K562 (cell line): ENCODE results near the gene NPAS3. TPM values are rescaled to one million over a fixed set of nuclear protein-coding genes. Genes with fewer than 3 reads are reported as not detected.

Source experiments
- ATAC-seq: fragments of 200-7000 bp; cut with Tn5 transposase; 3 replicates; pipeline ENCODE4 v1.9.1; 2020; ENCODE audit warnings: moderate library complexity
- BruUV-seq: library from RNA; stranded (reverse); fragments of 400-500 nt; replicated peaks from 2 replicates; lab custom pipeline; 2021; lab: Mats Ljungman, UMichigan
- CTCF ChIA-PET: fragments of 300-600 bp; formaldehyde crosslinking; extraction: SDS; loops from one replicate; lab custom pipeline; 2021; ENCODE audit warnings: low intra/inter-chr PET ratio; lab: Yijun Ruan, JAX
- POLR2A ChIA-PET: fragments of 300-600, 350-650 bp; sonication (Branson Sonifier 250); formaldehyde crosslinking; extraction: SDS; loops from one replicate; lab custom pipeline; 2021; ENCODE audit warnings: antibody characterized with exemption, inconsistent platforms; lab: Yijun Ruan, JAX
- DNase-seq, 4 experiments: peaks; one replicate each; pipeline versions ENCODE4 v3.0.0 to v3.0.0-alpha.2; 2011 to 2018; ENCODE audit warnings: low spot score in 3 of 4, mixed read lengths in 3 of 4; ENCODE audit errors: extremely low read depth in 1 of 4
- FAIRE-seq: peaks from 2 replicates; lab custom pipeline; 2011; peaks lifted over from hg19 to GRCh38; lab: Jason Lieb, UNC
- H2AFZ ChIP-seq: 2 replicates; pipeline ENCODE4 v1.6.0; 2011; ENCODE audit warnings: low read depth, low read length, control low read depth, inconsistent platforms
- H3K27ac ChIP-seq: fragments of 200-600 bp; 3 replicates; pipeline ENCODE4 v1.8.0; 2011; ENCODE audit warnings: low read depth, mild to moderate bottlenecking, control low read depth, inconsistent platforms, low read length, moderate library complexity, mixed read lengths; ENCODE audit errors: extremely low read depth
- H3K27me3 ChIP-seq, 2 experiments: fragments of 300-600 bp in 1 of 2; 2 replicates in 1 of 2; 3 replicates in 1 of 2; pipeline versions ENCODE4 v1.6.0 to v1.8.0; 2011; ENCODE audit warnings: inconsistent platforms in 2 of 2, low read length in 2 of 2, mild to moderate bottlenecking in 1 of 2, mixed read lengths in 1 of 2, moderate library complexity in 1 of 2; ENCODE audit not compliant: control insufficient read depth in 2 of 2, insufficient read depth in 2 of 2
- H3K36me3 ChIP-seq: fragments of 300-600 bp; 3 replicates; pipeline ENCODE4 v1.8.0; 2011; ENCODE audit warnings: mild to moderate bottlenecking, low read length, inconsistent platforms; ENCODE audit not compliant: control insufficient read depth, insufficient read depth
- H3K4me1 ChIP-seq, 2 experiments: fragments of 200-600 bp in 1 of 2; replicated peaks in 1 of 2; 2 replicates in 1 of 2; 3 replicates in 1 of 2; pipeline versions ENCODE4 v1.5.1 to v1.8.0; 2011; ENCODE audit warnings: inconsistent platforms in 2 of 2, low read length in 2 of 2, mild to moderate bottlenecking in 1 of 2, mixed read lengths in 1 of 2, moderate library complexity in 1 of 2; ENCODE audit not compliant: control insufficient read depth in 2 of 2, insufficient read depth in 2 of 2
- H3K4me2 ChIP-seq: 2 replicates; pipeline ENCODE4 v1.6.1; 2011; ENCODE audit warnings: low read length, control low read depth, inconsistent platforms, mixed read lengths; ENCODE audit not compliant: insufficient read depth
- H3K4me3 ChIP-seq: fragments of 200-600 bp; sonication (generic), shearing (Covaris generic); 2 replicates; pipeline ENCODE4 v1.5.1; 2016; ENCODE audit warnings: control low read depth, inconsistent platforms
- H3K79me2 ChIP-seq: fragments of 200-600 bp; 3 replicates; pipeline ENCODE4 v1.8.0; 2011; ENCODE audit warnings: low read length, inconsistent platforms; ENCODE audit not compliant: control insufficient read depth, insufficient read depth
- H3K9ac ChIP-seq, 2 experiments: 2 replicates each; pipeline versions ENCODE4 v1.6.0 to v1.6.1; 2011; ENCODE audit warnings: low read depth in 2 of 2, low read length in 2 of 2, control low read depth in 1 of 2, inconsistent platforms in 1 of 2, mild to moderate bottlenecking in 1 of 2, mixed read lengths in 1 of 2; ENCODE audit not compliant: insufficient read depth in 1 of 2
- H3K9me1 ChIP-seq: one replicate; pipeline ENCODE4 v1.6.0; 2011; ENCODE audit warnings: inconsistent platforms, mild to moderate bottlenecking, low read length, moderate library complexity; ENCODE audit not compliant: control insufficient read depth, insufficient read depth
- H3K9me3 ChIP-seq: replicated peaks from 2 replicates; pipeline ENCODE4 v1.5.1; 2011; ENCODE audit warnings: low read depth, low read length, inconsistent platforms; ENCODE audit not compliant: control insufficient read depth, insufficient read depth
- H4K20me1 ChIP-seq: replicated peaks from 2 replicates; pipeline ENCODE4 v1.6.1; 2011; ENCODE audit warnings: low read length, inconsistent platforms, mixed read lengths; ENCODE audit not compliant: control insufficient read depth, insufficient read depth
- CHAMP1 ChIP-seq: fragments of 450-650 bp; IDR thresholded peaks from 2 replicates; pipeline ENCODE4 v1.6.1; 2016; ENCODE audit warnings: mild to moderate bottlenecking
- SAP30 ChIP-seq: fragments of 200-600 bp; sonication (generic); IDR thresholded peaks from 2 replicates; pipeline ENCODE4 v1.6.1; 2012; ENCODE audit warnings: borderline replicate concordance, low read depth, mild to moderate bottlenecking, moderate library complexity, low read length, control low read depth, inconsistent platforms; ENCODE audit not compliant: insufficient read depth, poor library complexity, severe bottlenecking
- WGBS: fragments of 100-300 bp; shearing (Covaris generic); methylation state at CpG from one replicate; pipeline ENCODE4 v1.1.6; 2016; ENCODE audit warnings: low coverage, mixed read lengths; ENCODE audit not compliant: insufficient coverage; ENCODE audit errors: missing lambda C conversion rate; 5-methylcytosine and 5-hydroxymethylcytosine counted together
- in situ Hi-C: fragments of 300-500 bp; cut with MboI; formaldehyde crosslinking; loops from 4 replicates; pipeline ENCODE4 v1.15.0; 2018; ENCODE audit warnings: inconsistent platforms, mixed read lengths
- intact Hi-C: fragments of 100-400 bp; cut with micrococcal nuclease; formaldehyde crosslinking; loops from 2 replicates; pipeline ENCODE4 v1.14.2; 2022
- polyA plus RNA-seq, 8 experiments: library from polyadenylated mRNA; depleted of rRNA in 4 of 8; stranded (reverse) in 5 of 8; unstranded in 3 of 8; fragments of >200 nt; fragmentation: Nextera tagmentation in 2 of 8; fragmentation: Illumina TruSeq in 1 of 8; extraction: Ambion mirVana in 2 of 8; extraction: Trizol in 1 of 8; gene quantifications; 2 replicates each; pipeline versions ENCODE4 v1.2.1 to v1.2.3, GENCODE V29; 2011 to 2014; ENCODE audit warnings: inconsistent platforms in 1 of 8, missing spikeins in 1 of 8
- total RNA-seq, 7 experiments: library from RNA; depleted of rRNA in 6 of 7; stranded (reverse); fragments of >200 nt in 6 of 7; fragmentation: Illumina TruSeq in 2 of 7; extraction: Trizol in 2 of 7; gene quantifications; 2 replicates each; pipeline versions ENCODE4 v1.2.1 to v1.2.3, GENCODE V29; 2011 to 2021; ENCODE audit warnings: low replicate concordance in 1 of 7
- TF ChIP-seq, protein P1 (sequence below), 3 experiments: IDR thresholded peaks in 2 of 3; conservative IDR thresholded peaks in 1 of 3; 2 replicates each; pipeline ENCODE4 v1.5.1; 2011 to 2012; ENCODE audit warnings: low read length in 3 of 3, mild to moderate bottlenecking in 3 of 3, control low read depth in 2 of 3, improper control_type of control experiment in 1 of 3, inconsistent platforms in 1 of 3, low read depth in 1 of 3, mixed read lengths in 1 of 3, moderate library complexity in 1 of 3; ENCODE audit not compliant: insufficient read depth in 2 of 3

NPAS3 gene
- total and polyA plus RNA-seq, 9 of the 15 experiments (the other 6 are each of a cell fraction or from before 2014, with no cell fraction given) = 0.04 TPM; not detected in 8

- H3K36me3 ChIP-seq = no peaks in the 10 kb centered on the region
- FAIRE-seq = no peak
- TF ChIP-seq, protein P1, sequence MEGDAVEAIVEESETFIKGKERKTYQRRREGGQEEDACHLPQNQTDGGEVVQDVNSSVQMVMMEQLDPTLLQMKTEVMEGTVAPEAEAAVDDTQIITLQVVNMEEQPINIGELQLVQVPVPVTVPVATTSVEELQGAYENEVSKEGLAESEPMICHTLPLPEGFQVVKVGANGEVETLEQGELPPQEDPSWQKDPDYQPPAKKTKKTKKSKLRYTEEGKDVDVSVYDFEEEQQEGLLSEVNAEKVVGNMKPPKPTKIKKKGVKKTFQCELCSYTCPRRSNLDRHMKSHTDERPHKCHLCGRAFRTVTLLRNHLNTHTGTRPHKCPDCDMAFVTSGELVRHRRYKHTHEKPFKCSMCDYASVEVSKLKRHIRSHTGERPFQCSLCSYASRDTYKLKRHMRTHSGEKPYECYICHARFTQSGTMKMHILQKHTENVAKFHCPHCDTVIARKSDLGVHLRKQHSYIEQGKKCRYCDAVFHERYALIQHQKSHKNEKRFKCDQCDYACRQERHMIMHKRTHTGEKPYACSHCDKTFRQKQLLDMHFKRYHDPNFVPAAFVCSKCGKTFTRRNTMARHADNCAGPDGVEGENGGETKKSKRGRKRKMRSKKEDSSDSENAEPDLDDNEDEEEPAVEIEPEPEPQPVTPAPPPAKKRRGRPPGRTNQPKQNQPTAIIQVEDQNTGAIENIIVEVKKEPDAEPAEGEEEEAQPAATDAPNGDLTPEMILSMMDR (IDR thresholded peaks at IDR 0.05 in 2 of 3, conservative IDR thresholded peaks at IDR 0.05 in 1 of 3; ENCODE audit: insufficient read depth in 2 of 3, low read depth in 1 of 3, low read length in 3 of 3) = no peak
- TF ChIP-seq CHAMP1 (no peak), SAP30 (no peak)
- TF ChIP-seq, all 486 proteins: peak for 0
- Histone ChIP-seq H2AFZ (no peak overlapping the region), H3K79me2 (no peaks in the 10 kb centered on the region), H3K9me1 (no peaks in the 10 kb centered on the region), H4K20me1 (no peaks in the 10 kb centered on the region), H3K4me2 (no peak overlapping the region), H3K27ac (no peak overlapping the region), H3K9me3 (no peaks in the 10 kb centered on the region), H3K4me3 (no peak overlapping the region), H3K27me3 (no peaks in the 10 kb centered on the region), H3K4me1 (peaks cover 0 to 5% of the 10 kb centered on the region in 2 experiments; a peak in 3 of 5 replicates), H3K9ac (no peak overlapping the region)
- 75% methylated on average over 2 of the region's 3 CpGs for WGBS
- DNase-seq = no peak
- BruUV-seq = no TSS peak
- in situ Hi-C loops (loop anchor here (10.0 kb wide), 1 partner anchor 381 kb away; no protein-coding TSS in a partner anchor), intact Hi-C loops (loop anchor here (10.0 kb wide), 1 partner anchor 461 kb away; no protein-coding TSS in a partner anchor)
- CTCF ChIA-PET = no interaction called here
- ATAC-seq = no peak
- POLR2A ChIA-PET = interaction anchor here (0.6 kb wide), 1 partner anchor 291 kb away, joined by 4 read pairs; no protein-coding TSS in a partner anchor
Measured at GRCh38 chr14:33844118-33844517, 905.4 kb downstream of the NPAS3 start.
